MM.1S (cell line): ENCODE results near the gene SCAND1.
"Not testable (repeated sequence)": the region's sequence is repeated elsewhere in the genome, so short reads cannot be mapped to it uniquely, and the experiment has no call there.

ENCODE experiments used
- DNase-seq: peaks from one replicate; pipeline ENCODE4 v3.0.0-alpha.2; 2015
- H2AFZ ChIP-seq: fragments of 300-600 bp; sonication (generic); 2 replicates; pipeline ENCODE4 v1.6.0; 2016; ENCODE audit warnings: antibody characterized with exemption, low read length
- H3F3A ChIP-seq: fragments of 300-600 bp; sonication (generic); 2 replicates; pipeline ENCODE4 v1.6.1; 2016; ENCODE audit warnings: mild to moderate bottlenecking, antibody characterized with exemption, low read length, moderate library complexity, mixed read lengths; ENCODE audit not compliant: insufficient read depth
- H3K27ac ChIP-seq: fragments of 300-600 bp; sonication (generic); 2 replicates; pipeline ENCODE4 v1.5.1; 2016; ENCODE audit warnings: mild to moderate bottlenecking, low read length
- H3K27me3 ChIP-seq: fragments of 300-600 bp; sonication (generic); replicated peaks from 2 replicates; pipeline ENCODE4 v1.6.0; 2016; ENCODE audit warnings: low read length; ENCODE audit not compliant: insufficient read depth
- H3K36me3 ChIP-seq: fragments of 300-600 bp; sonication (generic); replicated peaks from 2 replicates; pipeline ENCODE4 v1.6.1; 2016; ENCODE audit warnings: mild to moderate bottlenecking, low read length, mixed read lengths; ENCODE audit not compliant: insufficient read depth
- H3K4me1 ChIP-seq: fragments of 300-600 bp; sonication (generic); 2 replicates; pipeline ENCODE4 v1.6.1; 2016; ENCODE audit warnings: low read length, mixed read lengths
- H3K4me2 ChIP-seq: fragments of 300-600 bp; sonication (generic); 2 replicates; pipeline ENCODE4 v1.6.0; 2016; ENCODE audit warnings: low read depth, low read length
- H3K4me3 ChIP-seq: fragments of 300-600 bp; sonication (generic); 2 replicates; pipeline ENCODE4 v1.5.1; 2016; ENCODE audit warnings: low read length, mixed read lengths
- H3K79me2 ChIP-seq: fragments of 300-600 bp; sonication (generic); 2 replicates; pipeline ENCODE4 v1.6.1; 2016; ENCODE audit warnings: mixed run types, low read length, mixed read lengths
- H3K9ac ChIP-seq: fragments of 300-600 bp; sonication (generic); 2 replicates; pipeline ENCODE4 v1.6.1; 2016; ENCODE audit warnings: low read length, mixed read lengths
- H3K9me2 ChIP-seq: fragments of 300-600 bp; sonication (generic); replicated peaks from 2 replicates; pipeline ENCODE4 v1.6.1; 2016; ENCODE audit warnings: mild to moderate bottlenecking, low read length, mixed read lengths; ENCODE audit not compliant: insufficient read depth
- H3K9me3 ChIP-seq: fragments of 300-600 bp; sonication (generic); replicated peaks from 2 replicates; pipeline ENCODE4 v1.6.1; 2016; ENCODE audit warnings: mild to moderate bottlenecking, low read length, mixed read lengths; ENCODE audit not compliant: insufficient read depth
- H4K20me1 ChIP-seq: fragments of 300-600 bp; sonication (generic); 2 replicates; pipeline ENCODE4 v1.6.1; 2016; ENCODE audit warnings: mild to moderate bottlenecking, low read length, moderate library complexity, mixed read lengths; ENCODE audit not compliant: insufficient read depth
- EZH2 ChIP-seq: fragments of 300-600 bp; sonication (generic); optimal IDR thresholded peaks from 2 replicates; pipeline ENCODE3; 2017; ENCODE audit warnings: low read depth, mild to moderate bottlenecking, antibody characterized with exemption, low read length, mixed read lengths
- EZH2phosphoT487 ChIP-seq: fragments of 300-600 bp; sonication (generic); IDR thresholded peaks from 2 replicates; pipeline ENCODE4 v1.6.1; 2018; ENCODE audit warnings: antibody characterized with exemption, low read length
- TF ChIP-seq, protein P1 (sequence below): fragments of 300-600 bp; sonication (generic); IDR thresholded peaks from 2 replicates; pipeline ENCODE4 v1.5.1; 2016; ENCODE audit warnings: antibody characterized with exemption, low read length, mixed read lengths

SCAND1 gene

DNA sequence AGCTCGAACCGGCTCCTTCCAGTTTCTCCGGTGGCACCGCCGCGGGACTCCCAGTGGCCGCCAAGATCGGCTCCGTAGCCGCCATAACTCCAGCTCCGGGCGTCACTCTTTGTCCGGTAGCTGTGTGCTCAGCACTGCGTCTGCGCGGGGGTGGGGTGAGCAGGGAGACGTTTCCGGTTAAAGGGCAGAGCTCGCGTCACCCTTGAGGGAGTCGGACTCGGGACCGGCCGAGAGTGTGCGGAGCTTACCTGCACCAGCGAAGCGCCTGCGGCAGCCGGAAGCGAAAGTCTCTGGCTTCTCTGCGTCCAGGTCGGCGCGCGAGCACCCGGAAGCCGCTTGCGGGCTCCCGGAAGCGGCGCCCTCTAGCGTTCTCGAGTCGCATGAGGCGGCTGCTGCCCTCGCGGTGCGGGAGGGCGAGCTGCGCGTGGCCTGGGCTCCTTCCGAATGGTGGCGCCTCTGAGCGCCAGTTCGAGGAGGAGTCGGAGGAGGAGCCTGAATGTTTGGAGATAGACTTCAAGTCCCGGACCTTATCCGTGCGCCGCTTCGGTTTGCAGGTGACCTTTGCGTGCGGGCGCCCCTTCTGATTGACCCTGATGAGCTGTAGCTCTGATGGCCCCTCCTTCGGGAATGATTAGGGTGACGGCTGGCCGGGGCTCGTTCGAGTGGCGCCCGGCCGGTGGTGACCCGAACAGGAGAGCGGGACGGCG lies at the start of gene SCAND1:
Gene SCAND1 (minus strand): TSS at position 303 of the 707 bp plus-strand sequence. CDS start 218 bp downstream, at position 85.
- no peaks in the 10 kb centered on the region for H3K9me2 ChIP-seq
- DNase-seq, result peak; percentile 99

DNA sequence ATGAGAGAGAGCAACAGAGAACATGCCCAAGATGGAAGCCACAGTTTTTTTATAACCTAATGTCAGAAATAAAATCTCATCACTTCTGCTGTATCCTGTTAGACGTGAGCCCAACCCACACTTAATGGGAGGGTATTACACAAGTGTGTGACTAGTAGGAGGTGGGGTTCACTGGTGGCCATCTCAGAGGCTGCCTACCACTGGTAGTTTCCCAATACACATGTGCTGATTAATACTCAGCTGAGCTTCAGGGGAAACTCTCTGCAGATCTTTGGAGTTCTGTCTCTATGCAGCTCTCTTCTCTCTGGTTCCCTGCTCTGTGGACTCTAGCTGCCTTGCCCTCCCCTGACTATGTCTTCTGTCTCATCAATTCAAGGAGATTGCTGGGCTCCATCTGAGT lies 49.7 kb upstream of the SCAND1 start:
- no peak overlapping the region for H2AFZ ChIP-seq
- H3K79me2 ChIP-seq, result no peaks in the 10 kb centered on the region
- TF ChIP-seq EZH2 (no peak), EZH2phosphoT487 (no peak)
- TF ChIP-seq, protein P1, sequence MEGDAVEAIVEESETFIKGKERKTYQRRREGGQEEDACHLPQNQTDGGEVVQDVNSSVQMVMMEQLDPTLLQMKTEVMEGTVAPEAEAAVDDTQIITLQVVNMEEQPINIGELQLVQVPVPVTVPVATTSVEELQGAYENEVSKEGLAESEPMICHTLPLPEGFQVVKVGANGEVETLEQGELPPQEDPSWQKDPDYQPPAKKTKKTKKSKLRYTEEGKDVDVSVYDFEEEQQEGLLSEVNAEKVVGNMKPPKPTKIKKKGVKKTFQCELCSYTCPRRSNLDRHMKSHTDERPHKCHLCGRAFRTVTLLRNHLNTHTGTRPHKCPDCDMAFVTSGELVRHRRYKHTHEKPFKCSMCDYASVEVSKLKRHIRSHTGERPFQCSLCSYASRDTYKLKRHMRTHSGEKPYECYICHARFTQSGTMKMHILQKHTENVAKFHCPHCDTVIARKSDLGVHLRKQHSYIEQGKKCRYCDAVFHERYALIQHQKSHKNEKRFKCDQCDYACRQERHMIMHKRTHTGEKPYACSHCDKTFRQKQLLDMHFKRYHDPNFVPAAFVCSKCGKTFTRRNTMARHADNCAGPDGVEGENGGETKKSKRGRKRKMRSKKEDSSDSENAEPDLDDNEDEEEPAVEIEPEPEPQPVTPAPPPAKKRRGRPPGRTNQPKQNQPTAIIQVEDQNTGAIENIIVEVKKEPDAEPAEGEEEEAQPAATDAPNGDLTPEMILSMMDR, result no peak
- H3K9ac ChIP-seq, result no peak overlapping the region
- no peaks in the 10 kb centered on the region; the same call in 1 of the 2 replicates for H3K27me3 ChIP-seq
- H3K9me2 ChIP-seq, result no peaks in the 10 kb centered on the region
- no peak for DNase-seq
- H3K36me3 ChIP-seq, result no peaks in the 10 kb centered on the region
- H3K4me3 ChIP-seq, result no peak overlapping the region
- no peak overlapping the region for H3K4me2 ChIP-seq
- H3K9me3 ChIP-seq, result no peaks in the 10 kb centered on the region
- H3K4me1 ChIP-seq, result no peaks in the 10 kb centered on the region
- no peak overlapping the region for H3K27ac ChIP-seq
- no peaks in the 10 kb centered on the region for H3F3A ChIP-seq
- no peaks in the 10 kb centered on the region for H4K20me1 ChIP-seq

More for the DNA sequence above, at the start of gene SCAND1:
- Histone ChIP-seq H3K27me3 (no peaks in the 10 kb centered on the region), H3K9ac (peak within 1 kb of the TSS; percentile 99), H3K79me2 (peaks cover 23% of the 10 kb centered on the region), H3F3A (peaks cover 32% of the 10 kb centered on the region), H4K20me1 (no peaks in the 10 kb centered on the region), H3K4me2 (peak within 1 kb of the TSS; percentile 88), H3K9me3 (no peaks in the 10 kb centered on the region), H3K36me3 (no peaks in the 10 kb centered on the region), H3K4me3 (peak within 1 kb of the TSS; percentile 88), H2AFZ (peak within 1 kb of the TSS; percentile 75), H3K4me1 (peaks cover 14% of the 10 kb centered on the region), H3K27ac (peak within 1 kb of the TSS; percentile 99)
- TF ChIP-seq, protein P1, result peak; percentile 99
- TF ChIP-seq EZH2, result no peak

DNA sequence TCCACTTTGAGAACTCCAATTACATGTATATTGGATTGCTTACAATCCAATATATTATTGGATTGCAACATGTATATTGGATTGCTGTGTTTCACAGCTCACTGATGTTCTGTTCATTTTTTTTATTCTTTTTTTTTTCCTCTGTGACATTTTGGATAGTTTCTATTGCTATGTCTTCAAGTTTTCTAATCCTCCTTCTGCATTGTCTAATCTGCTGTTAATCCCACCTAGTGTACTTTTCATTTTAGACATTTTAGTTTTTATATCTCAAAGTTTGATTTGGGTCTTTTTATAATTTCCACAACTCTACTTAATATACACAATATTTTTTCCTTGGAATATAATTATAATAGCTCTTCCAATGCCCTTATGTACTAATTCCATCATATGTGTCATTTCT lies 48.6 kb upstream of the SCAND1 start:
- no peaks in the 10 kb centered on the region for H4K20me1 ChIP-seq
- no peak for TF ChIP-seq EZH2phosphoT487
- no peak for TF ChIP-seq EZH2
- TF ChIP-seq, protein P1, result no peak
- H2AFZ ChIP-seq, result no peak overlapping the region
- no peaks in the 10 kb centered on the region for H3F3A ChIP-seq
- no peaks in the 10 kb centered on the region for H3K9me2 ChIP-seq
- no peaks in the 10 kb centered on the region for H3K9me3 ChIP-seq
- H3K27ac ChIP-seq, result no peak overlapping the region
- no peaks in the 10 kb centered on the region for H3K36me3 ChIP-seq
- H3K4me3 ChIP-seq, result no peak overlapping the region
- H3K27me3 ChIP-seq, result no peaks in the 10 kb centered on the region; the same call in 1 of the 2 replicates
- H3K4me2 ChIP-seq, result no peak overlapping the region
- H3K9ac ChIP-seq, result no peak overlapping the region
- no peaks in the 10 kb centered on the region for H3K4me1 ChIP-seq
- H3K79me2 ChIP-seq, result no peaks in the 10 kb centered on the region
- no peak for DNase-seq

DNA sequence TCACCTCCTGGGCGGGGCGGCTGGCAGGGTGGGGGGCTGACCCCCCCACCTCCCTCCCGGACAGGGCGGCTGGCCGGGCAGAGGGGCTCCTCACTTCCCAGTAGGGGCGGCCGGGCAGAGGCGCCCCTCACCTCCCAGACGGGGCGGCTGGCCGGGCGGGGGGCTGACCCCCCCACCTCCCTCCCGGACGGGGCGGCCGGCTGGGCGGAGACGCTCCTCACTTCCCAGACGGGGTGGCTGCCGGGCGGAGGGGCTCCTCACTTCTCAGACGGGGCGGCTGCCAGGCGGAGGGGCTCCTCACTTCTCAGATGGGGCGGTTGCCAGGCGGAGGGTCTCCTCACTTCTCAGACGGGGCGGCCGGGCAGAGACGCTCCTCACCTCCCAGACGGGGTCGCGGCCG lies 47.0 kb upstream of the SCAND1 start:
- not testable (repeated sequence) for DNase-seq, H3K9ac ChIP-seq, H3K27ac ChIP-seq, H3K4me2 ChIP-seq, H3K27me3 ChIP-seq, H3K9me3 ChIP-seq, H4K20me1 ChIP-seq, H3F3A ChIP-seq, H3K4me1 ChIP-seq, H3K36me3 ChIP-seq, H3K9me2 ChIP-seq, H3K4me3 ChIP-seq, H2AFZ ChIP-seq, H3K79me2 ChIP-seq

DNA sequence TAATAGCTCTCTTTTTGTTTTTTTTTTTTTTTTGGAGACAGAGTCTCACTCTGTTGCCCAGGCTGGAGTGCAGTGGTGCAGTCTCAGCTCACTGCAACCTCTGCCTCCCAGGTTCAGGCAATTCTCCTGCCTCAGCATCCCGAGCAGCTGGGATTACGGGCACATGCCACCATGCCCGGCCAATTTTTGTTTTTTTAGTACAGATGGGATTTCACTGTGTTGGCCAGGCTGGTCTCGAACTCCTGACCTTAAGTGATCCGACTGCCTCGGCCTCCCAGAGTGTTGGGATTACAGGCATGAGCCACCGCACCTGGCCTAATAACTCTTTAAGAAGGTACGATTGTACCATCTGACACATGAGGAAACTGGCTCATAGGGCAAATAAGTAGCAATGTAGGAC lies 42.2 kb upstream of the SCAND1 start:
- not testable (repeated sequence) for H3K9me3 ChIP-seq, H3K27ac ChIP-seq, H3K4me1 ChIP-seq, H4K20me1 ChIP-seq, H3K9me2 ChIP-seq, H3K79me2 ChIP-seq, H3K27me3 ChIP-seq, H3K4me2 ChIP-seq, DNase-seq, H3F3A ChIP-seq, H2AFZ ChIP-seq, H3K4me3 ChIP-seq, H3K36me3 ChIP-seq, H3K9ac ChIP-seq
